K562 (cell line): ENCODE results near the gene TMEM132C. TPM values are rescaled to one million over a fixed set of nuclear protein-coding genes. Genes with fewer than 3 reads are reported as not detected.

Source experiments
- ATAC-seq: fragments of 200-7000 bp; cut with Tn5 transposase; 3 replicates; pipeline ENCODE4 v1.9.1; 2020; ENCODE audit warnings: moderate library complexity
- BruUV-seq: library from RNA; stranded (reverse); fragments of 400-500 nt; replicated peaks from 2 replicates; lab custom pipeline; 2021; lab: Mats Ljungman, UMichigan
- CTCF ChIA-PET: fragments of 300-600 bp; formaldehyde crosslinking; extraction: SDS; loops from one replicate; lab custom pipeline; 2021; ENCODE audit warnings: low intra/inter-chr PET ratio; lab: Yijun Ruan, JAX
- POLR2A ChIA-PET: fragments of 300-600, 350-650 bp; sonication (Branson Sonifier 250); formaldehyde crosslinking; extraction: SDS; loops from one replicate; lab custom pipeline; 2021; ENCODE audit warnings: antibody characterized with exemption, inconsistent platforms; lab: Yijun Ruan, JAX
- DNase-seq, 4 experiments: peaks; one replicate each; pipeline versions ENCODE4 v3.0.0 to v3.0.0-alpha.2; 2011 to 2018; ENCODE audit warnings: low spot score in 3 of 4, mixed read lengths in 3 of 4; ENCODE audit errors: extremely low read depth in 1 of 4
- FAIRE-seq: peaks from 2 replicates; lab custom pipeline; 2011; peaks lifted over from hg19 to GRCh38; lab: Jason Lieb, UNC
- H2AFZ ChIP-seq: 2 replicates; pipeline ENCODE4 v1.6.0; 2011; ENCODE audit warnings: low read depth, low read length, control low read depth, inconsistent platforms
- H3K27ac ChIP-seq: fragments of 200-600 bp; 3 replicates; pipeline ENCODE4 v1.8.0; 2011; ENCODE audit warnings: low read depth, mild to moderate bottlenecking, control low read depth, inconsistent platforms, low read length, moderate library complexity, mixed read lengths; ENCODE audit errors: extremely low read depth
- H3K27me3 ChIP-seq, 2 experiments: fragments of 300-600 bp in 1 of 2; 2 replicates in 1 of 2; 3 replicates in 1 of 2; pipeline versions ENCODE4 v1.6.0 to v1.8.0; 2011; ENCODE audit warnings: inconsistent platforms in 2 of 2, low read length in 2 of 2, mild to moderate bottlenecking in 1 of 2, mixed read lengths in 1 of 2, moderate library complexity in 1 of 2; ENCODE audit not compliant: control insufficient read depth in 2 of 2, insufficient read depth in 2 of 2
- H3K36me3 ChIP-seq: fragments of 300-600 bp; 3 replicates; pipeline ENCODE4 v1.8.0; 2011; ENCODE audit warnings: mild to moderate bottlenecking, low read length, inconsistent platforms; ENCODE audit not compliant: control insufficient read depth, insufficient read depth
- H3K4me1 ChIP-seq, 2 experiments: fragments of 200-600 bp in 1 of 2; replicated peaks in 1 of 2; 2 replicates in 1 of 2; 3 replicates in 1 of 2; pipeline versions ENCODE4 v1.5.1 to v1.8.0; 2011; ENCODE audit warnings: inconsistent platforms in 2 of 2, low read length in 2 of 2, mild to moderate bottlenecking in 1 of 2, mixed read lengths in 1 of 2, moderate library complexity in 1 of 2; ENCODE audit not compliant: control insufficient read depth in 2 of 2, insufficient read depth in 2 of 2
- H3K4me2 ChIP-seq: 2 replicates; pipeline ENCODE4 v1.6.1; 2011; ENCODE audit warnings: low read length, control low read depth, inconsistent platforms, mixed read lengths; ENCODE audit not compliant: insufficient read depth
- H3K4me3 ChIP-seq: fragments of 200-600 bp; sonication (generic), shearing (Covaris generic); 2 replicates; pipeline ENCODE4 v1.5.1; 2016; ENCODE audit warnings: control low read depth, inconsistent platforms
- H3K79me2 ChIP-seq: fragments of 200-600 bp; 3 replicates; pipeline ENCODE4 v1.8.0; 2011; ENCODE audit warnings: low read length, inconsistent platforms; ENCODE audit not compliant: control insufficient read depth, insufficient read depth
- H3K9ac ChIP-seq, 2 experiments: 2 replicates each; pipeline versions ENCODE4 v1.6.0 to v1.6.1; 2011; ENCODE audit warnings: low read depth in 2 of 2, low read length in 2 of 2, control low read depth in 1 of 2, inconsistent platforms in 1 of 2, mild to moderate bottlenecking in 1 of 2, mixed read lengths in 1 of 2; ENCODE audit not compliant: insufficient read depth in 1 of 2
- H3K9me1 ChIP-seq: one replicate; pipeline ENCODE4 v1.6.0; 2011; ENCODE audit warnings: inconsistent platforms, mild to moderate bottlenecking, low read length, moderate library complexity; ENCODE audit not compliant: control insufficient read depth, insufficient read depth
- H3K9me3 ChIP-seq: replicated peaks from 2 replicates; pipeline ENCODE4 v1.5.1; 2011; ENCODE audit warnings: low read depth, low read length, inconsistent platforms; ENCODE audit not compliant: control insufficient read depth, insufficient read depth
- H4K20me1 ChIP-seq: replicated peaks from 2 replicates; pipeline ENCODE4 v1.6.1; 2011; ENCODE audit warnings: low read length, inconsistent platforms, mixed read lengths; ENCODE audit not compliant: control insufficient read depth, insufficient read depth
- CBFA2T2 ChIP-seq: fragments of 450-650 bp; conservative IDR thresholded peaks from 2 replicates; pipeline ENCODE4 v1.6.1; 2017; ENCODE audit warnings: mild to moderate bottlenecking
- CBX2 ChIP-seq: fragments of 200-600 bp; sonication (generic); IDR thresholded peaks from one replicate; pipeline ENCODE4 v1.6.1; 2012; ENCODE audit warnings: mild to moderate bottlenecking, low read length, inconsistent platforms; ENCODE audit not compliant: insufficient read depth, poor library complexity, severe bottlenecking
- CHD2 ChIP-seq: IDR thresholded peaks from 2 replicates; pipeline ENCODE4 v1.6.1; 2011; ENCODE audit warnings: low read depth, low read length
- MEIS2 ChIP-seq: fragments of 450-650 bp; IDR thresholded peaks from 2 replicates; pipeline ENCODE4 v1.6.1; 2014; ENCODE audit warnings: mild to moderate bottlenecking; ENCODE audit not compliant: partially characterized antibody
- MTF1 ChIP-seq: fragments of 250-450 bp; sonication (Bioruptor Pico); IDR thresholded peaks from 2 replicates; pipeline ENCODE4 v1.9.0; 2021; ENCODE audit warnings: moderate library complexity, mild to moderate bottlenecking, inconsistent platforms, borderline replicate concordance
- NR4A1 ChIP-seq, 2 experiments: fragments of 250-450 bp in 1 of 2; fragments of 450-650 bp in 1 of 2; sonication (Bioruptor Pico) in 1 of 2; IDR thresholded peaks; 2 replicates each; pipeline versions ENCODE4 v1.4.0 to v1.6.1; 2016 to 2020; ENCODE audit warnings: mild to moderate bottlenecking in 2 of 2, missing compliant biosample characterization in 1 of 2, missing genetic modification characterization in 1 of 2, moderate library complexity in 1 of 2
- RBM39 ChIP-seq: fragments of 200-400 bp; formaldehyde crosslinking; optimal IDR thresholded peaks from 2 replicates; pipeline ENCODE3; 2018; ENCODE audit warnings: low read depth, low read length
- SREBF2 ChIP-seq: sonication (generic); formaldehyde crosslinking; IDR thresholded peaks from 2 replicates; pipeline ENCODE4 v1.4.0; 2020; ENCODE audit warnings: mild to moderate bottlenecking, missing genetic modification reagents
- TEAD1 ChIP-seq, 2 experiments: fragments of 450-650 bp in 1 of 2; sonication (generic) in 1 of 2; formaldehyde crosslinking; IDR thresholded peaks; 2 replicates each; pipeline versions ENCODE4 v1.4.0 to v1.8.0; 2020 to 2022; ENCODE audit warnings: mild to moderate bottlenecking in 2 of 2, missing genetic modification reagents in 1 of 2
- ZNF316 ChIP-seq: fragments of 450-650 bp; IDR thresholded peaks from 2 replicates; pipeline ENCODE4 v1.6.1; 2016
- ZNF77 ChIP-seq: fragments of 250-450 bp; sonication (Bioruptor Pico); IDR thresholded peaks from 2 replicates; pipeline ENCODE4 v1.5.0; 2020
- WGBS: fragments of 100-300 bp; shearing (Covaris generic); methylation state at CpG from one replicate; pipeline ENCODE4 v1.1.6; 2016; ENCODE audit warnings: low coverage, mixed read lengths; ENCODE audit not compliant: insufficient coverage; ENCODE audit errors: missing lambda C conversion rate; 5-methylcytosine and 5-hydroxymethylcytosine counted together
- in situ Hi-C: fragments of 300-500 bp; cut with MboI; formaldehyde crosslinking; loops from 4 replicates; pipeline ENCODE4 v1.15.0; 2018; ENCODE audit warnings: inconsistent platforms, mixed read lengths
- intact Hi-C: fragments of 100-400 bp; cut with micrococcal nuclease; formaldehyde crosslinking; loops from 2 replicates; pipeline ENCODE4 v1.14.2; 2022
- polyA plus RNA-seq, 8 experiments: library from polyadenylated mRNA; depleted of rRNA in 4 of 8; stranded (reverse) in 5 of 8; unstranded in 3 of 8; fragments of >200 nt; fragmentation: Nextera tagmentation in 2 of 8; fragmentation: Illumina TruSeq in 1 of 8; extraction: Ambion mirVana in 2 of 8; extraction: Trizol in 1 of 8; gene quantifications; 2 replicates each; pipeline versions ENCODE4 v1.2.1 to v1.2.3, GENCODE V29; 2011 to 2014; ENCODE audit warnings: inconsistent platforms in 1 of 8, missing spikeins in 1 of 8
- total RNA-seq, 7 experiments: library from RNA; depleted of rRNA in 6 of 7; stranded (reverse); fragments of >200 nt in 6 of 7; fragmentation: Illumina TruSeq in 2 of 7; extraction: Trizol in 2 of 7; gene quantifications; 2 replicates each; pipeline versions ENCODE4 v1.2.1 to v1.2.3, GENCODE V29; 2011 to 2021; ENCODE audit warnings: low replicate concordance in 1 of 7
- TF ChIP-seq, protein P1 (sequence below): fragments of 250-450 bp; sonication (Bioruptor Pico); IDR thresholded peaks from 2 replicates; pipeline ENCODE4 v1.5.0; 2021
- TF ChIP-seq, protein P2 (sequence below): fragments of 200-600 bp; sonication (generic); IDR thresholded peaks from one replicate; pipeline ENCODE4 v1.6.1; 2012; ENCODE audit warnings: mild to moderate bottlenecking, low read depth, low read length, inconsistent platforms

TMEM132C gene
- total and polyA plus RNA-seq, 9 of the 15 experiments (the other 6 are each of a cell fraction or from before 2014, with no cell fraction given): not detected

DNA sequence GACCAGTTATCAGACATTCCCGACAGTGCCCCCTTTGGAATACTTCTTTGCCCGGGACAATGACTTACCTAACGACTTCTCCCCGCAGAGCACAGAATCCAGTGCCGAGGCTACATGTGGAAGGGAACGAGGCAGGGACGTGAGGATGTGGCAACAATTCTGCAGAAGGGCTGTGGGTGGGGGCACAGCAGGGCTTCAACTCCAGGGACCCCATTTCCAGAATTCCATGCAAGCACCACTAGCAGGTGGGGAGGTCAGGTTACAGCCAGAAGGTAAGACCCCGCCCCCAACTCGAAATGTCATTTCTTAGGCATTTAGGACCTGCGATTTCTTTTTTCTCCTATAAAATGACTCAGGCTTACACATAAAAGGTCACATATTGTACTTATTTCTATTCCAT lies 207.9 kb downstream of the TMEM132C start:
- no peak for DNase-seq
- 0% methylated on average over 10 of the region's 10 CpGs for WGBS
- no peaks in the 10 kb centered on the region; a peak in 1 of 5 replicates for H3K27me3 ChIP-seq
- ChIA-PET POLR2A (no interaction called here), CTCF (no interaction called here)
- in situ Hi-C loops (no loop called here), intact Hi-C loops (no loop called here)
- no peaks in the 10 kb centered on the region for H3K4me1 ChIP-seq
- no peak for FAIRE-seq
- H3K9ac ChIP-seq: no peak overlapping the region
- no peaks in the 10 kb centered on the region for H3K79me2 ChIP-seq
- no peak for ATAC-seq
- no peak overlapping the region for H2AFZ ChIP-seq
- H3K9me1 ChIP-seq: no peaks in the 10 kb centered on the region
- no peaks in the 10 kb centered on the region for H3K9me3 ChIP-seq
- no peaks in the 10 kb centered on the region for H4K20me1 ChIP-seq
- no TSS peak for BruUV-seq
- no peak overlapping the region for H3K27ac ChIP-seq
- H3K36me3 ChIP-seq: no peaks in the 10 kb centered on the region
- no peak overlapping the region for H3K4me2 ChIP-seq
- H3K4me3 ChIP-seq: no peak overlapping the region
- TF ChIP-seq SREBF2 (CRISPR knock-in tag): no peak
- TF ChIP-seq MEIS2: no peak
- TF ChIP-seq, protein P1, sequence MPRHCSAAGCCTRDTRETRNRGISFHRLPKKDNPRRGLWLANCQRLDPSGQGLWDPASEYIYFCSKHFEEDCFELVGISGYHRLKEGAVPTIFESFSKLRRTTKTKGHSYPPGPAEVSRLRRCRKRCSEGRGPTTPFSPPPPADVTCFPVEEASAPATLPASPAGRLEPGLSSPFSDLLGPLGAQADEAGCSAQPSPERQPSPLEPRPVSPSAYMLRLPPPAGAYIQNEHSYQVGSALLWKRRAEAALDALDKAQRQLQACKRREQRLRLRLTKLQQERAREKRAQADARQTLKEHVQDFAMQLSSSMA (CRISPR knock-in tag): no peak
- no peak for TF ChIP-seq MTF1 (CRISPR knock-in tag)
- TF ChIP-seq CBFA2T2: no peak
- TF ChIP-seq CBX2: no peak
- TF ChIP-seq RBM39: no peak
- TF ChIP-seq NR4A1 (CRISPR knock-in tag; IDR thresholded peaks at IDR 0.05): no peak
- no peak for TF ChIP-seq NR4A1 (tag; IDR thresholded peaks at IDR 0.05)
- TF ChIP-seq, protein P2, sequence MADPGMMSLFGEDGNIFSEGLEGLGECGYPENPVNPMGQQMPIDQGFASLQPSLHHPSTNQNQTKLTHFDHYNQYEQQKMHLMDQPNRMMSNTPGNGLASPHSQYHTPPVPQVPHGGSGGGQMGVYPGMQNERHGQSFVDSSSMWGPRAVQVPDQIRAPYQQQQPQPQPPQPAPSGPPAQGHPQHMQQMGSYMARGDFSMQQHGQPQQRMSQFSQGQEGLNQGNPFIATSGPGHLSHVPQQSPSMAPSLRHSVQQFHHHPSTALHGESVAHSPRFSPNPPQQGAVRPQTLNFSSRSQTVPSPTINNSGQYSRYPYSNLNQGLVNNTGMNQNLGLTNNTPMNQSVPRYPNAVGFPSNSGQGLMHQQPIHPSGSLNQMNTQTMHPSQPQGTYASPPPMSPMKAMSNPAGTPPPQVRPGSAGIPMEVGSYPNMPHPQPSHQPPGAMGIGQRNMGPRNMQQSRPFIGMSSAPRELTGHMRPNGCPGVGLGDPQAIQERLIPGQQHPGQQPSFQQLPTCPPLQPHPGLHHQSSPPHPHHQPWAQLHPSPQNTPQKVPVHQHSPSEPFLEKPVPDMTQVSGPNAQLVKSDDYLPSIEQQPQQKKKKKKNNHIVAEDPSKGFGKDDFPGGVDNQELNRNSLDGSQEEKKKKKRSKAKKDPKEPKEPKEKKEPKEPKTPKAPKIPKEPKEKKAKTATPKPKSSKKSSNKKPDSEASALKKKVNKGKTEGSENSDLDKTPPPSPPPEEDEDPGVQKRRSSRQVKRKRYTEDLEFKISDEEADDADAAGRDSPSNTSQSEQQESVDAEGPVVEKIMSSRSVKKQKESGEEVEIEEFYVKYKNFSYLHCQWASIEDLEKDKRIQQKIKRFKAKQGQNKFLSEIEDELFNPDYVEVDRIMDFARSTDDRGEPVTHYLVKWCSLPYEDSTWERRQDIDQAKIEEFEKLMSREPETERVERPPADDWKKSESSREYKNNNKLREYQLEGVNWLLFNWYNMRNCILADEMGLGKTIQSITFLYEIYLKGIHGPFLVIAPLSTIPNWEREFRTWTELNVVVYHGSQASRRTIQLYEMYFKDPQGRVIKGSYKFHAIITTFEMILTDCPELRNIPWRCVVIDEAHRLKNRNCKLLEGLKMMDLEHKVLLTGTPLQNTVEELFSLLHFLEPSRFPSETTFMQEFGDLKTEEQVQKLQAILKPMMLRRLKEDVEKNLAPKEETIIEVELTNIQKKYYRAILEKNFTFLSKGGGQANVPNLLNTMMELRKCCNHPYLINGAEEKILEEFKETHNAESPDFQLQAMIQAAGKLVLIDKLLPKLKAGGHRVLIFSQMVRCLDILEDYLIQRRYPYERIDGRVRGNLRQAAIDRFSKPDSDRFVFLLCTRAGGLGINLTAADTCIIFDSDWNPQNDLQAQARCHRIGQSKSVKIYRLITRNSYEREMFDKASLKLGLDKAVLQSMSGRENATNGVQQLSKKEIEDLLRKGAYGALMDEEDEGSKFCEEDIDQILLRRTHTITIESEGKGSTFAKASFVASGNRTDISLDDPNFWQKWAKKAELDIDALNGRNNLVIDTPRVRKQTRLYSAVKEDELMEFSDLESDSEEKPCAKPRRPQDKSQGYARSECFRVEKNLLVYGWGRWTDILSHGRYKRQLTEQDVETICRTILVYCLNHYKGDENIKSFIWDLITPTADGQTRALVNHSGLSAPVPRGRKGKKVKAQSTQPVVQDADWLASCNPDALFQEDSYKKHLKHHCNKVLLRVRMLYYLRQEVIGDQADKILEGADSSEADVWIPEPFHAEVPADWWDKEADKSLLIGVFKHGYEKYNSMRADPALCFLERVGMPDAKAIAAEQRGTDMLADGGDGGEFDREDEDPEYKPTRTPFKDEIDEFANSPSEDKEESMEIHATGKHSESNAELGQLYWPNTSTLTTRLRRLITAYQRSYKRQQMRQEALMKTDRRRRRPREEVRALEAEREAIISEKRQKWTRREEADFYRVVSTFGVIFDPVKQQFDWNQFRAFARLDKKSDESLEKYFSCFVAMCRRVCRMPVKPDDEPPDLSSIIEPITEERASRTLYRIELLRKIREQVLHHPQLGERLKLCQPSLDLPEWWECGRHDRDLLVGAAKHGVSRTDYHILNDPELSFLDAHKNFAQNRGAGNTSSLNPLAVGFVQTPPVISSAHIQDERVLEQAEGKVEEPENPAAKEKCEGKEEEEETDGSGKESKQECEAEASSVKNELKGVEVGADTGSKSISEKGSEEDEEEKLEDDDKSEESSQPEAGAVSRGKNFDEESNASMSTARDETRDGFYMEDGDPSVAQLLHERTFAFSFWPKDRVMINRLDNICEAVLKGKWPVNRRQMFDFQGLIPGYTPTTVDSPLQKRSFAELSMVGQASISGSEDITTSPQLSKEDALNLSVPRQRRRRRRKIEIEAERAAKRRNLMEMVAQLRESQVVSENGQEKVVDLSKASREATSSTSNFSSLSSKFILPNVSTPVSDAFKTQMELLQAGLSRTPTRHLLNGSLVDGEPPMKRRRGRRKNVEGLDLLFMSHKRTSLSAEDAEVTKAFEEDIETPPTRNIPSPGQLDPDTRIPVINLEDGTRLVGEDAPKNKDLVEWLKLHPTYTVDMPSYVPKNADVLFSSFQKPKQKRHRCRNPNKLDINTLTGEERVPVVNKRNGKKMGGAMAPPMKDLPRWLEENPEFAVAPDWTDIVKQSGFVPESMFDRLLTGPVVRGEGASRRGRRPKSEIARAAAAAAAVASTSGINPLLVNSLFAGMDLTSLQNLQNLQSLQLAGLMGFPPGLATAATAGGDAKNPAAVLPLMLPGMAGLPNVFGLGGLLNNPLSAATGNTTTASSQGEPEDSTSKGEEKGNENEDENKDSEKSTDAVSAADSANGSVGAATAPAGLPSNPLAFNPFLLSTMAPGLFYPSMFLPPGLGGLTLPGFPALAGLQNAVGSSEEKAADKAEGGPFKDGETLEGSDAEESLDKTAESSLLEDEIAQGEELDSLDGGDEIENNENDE: no peak
- no peak for TF ChIP-seq ZNF77 (CRISPR knock-in tag)
- no peak for TF ChIP-seq TEAD1 (CRISPR knock-in tag; IDR thresholded peaks at IDR 0.05)
- TF ChIP-seq CHD2: no peak
- no peak for TF ChIP-seq ZNF316
